ENCODE data around the gene DPP8. TPM values are rescaled to one million over a fixed set of nuclear protein-coding genes. Genes with fewer than 3 reads are reported as not detected.

The DPP8 gene
- total RNA-seq, 1 experiment from 2014 or later = 27.1 TPM

DNA sequence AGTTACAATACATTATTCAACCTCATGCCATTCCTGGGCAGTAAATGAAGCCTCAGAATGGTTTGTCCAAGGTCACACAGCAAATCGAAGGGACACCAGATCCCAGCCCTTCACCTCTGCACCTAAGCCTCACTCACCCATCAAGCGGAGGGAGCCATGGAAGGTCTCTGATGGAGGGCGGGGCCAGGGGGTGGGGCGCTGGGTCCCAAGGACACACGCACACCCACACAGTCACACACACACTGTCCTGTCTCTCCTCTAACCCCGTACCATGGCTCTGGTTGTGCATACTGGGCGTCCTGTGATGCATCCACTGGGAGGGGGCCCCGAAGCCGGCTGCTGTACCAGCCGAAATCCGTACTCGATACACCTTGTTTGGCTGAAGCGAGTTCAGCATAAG, 124.4 kb downstream of the DPP8 start:
- Histone ChIP-seq H3K79me2 (ENCODE audit: insufficient read depth, low read length) (no peaks in the 10 kb centered on the region), H3K4me2 (ENCODE audit: low read length) (no peak overlapping the region), H3K9ac (ENCODE audit: low read length) (no peak overlapping the region), H3K27me3 (ENCODE audit: insufficient read depth, low read length) (no peaks in the 10 kb centered on the region), H3K9me2 (ENCODE audit: insufficient read depth) (no peaks in the 10 kb centered on the region), H3K4me3 (replicated peaks in 1 of 2; ENCODE audit: low read depth in 1 of 2, low read length in 2 of 2) (no peak overlapping the region), H3K36me3 (ENCODE audit: control insufficient read depth in 1 of 2, insufficient read depth in 2 of 2, low read length in 2 of 2) (no peaks in the 10 kb centered on the region), H3K9me3 (ENCODE audit: control insufficient read depth in 1 of 2, insufficient read depth in 1 of 2, low read depth in 1 of 2, low read length in 2 of 2) (no peaks in the 10 kb centered on the region), H4K20me1 (ENCODE audit: insufficient read depth) (no peaks in the 10 kb centered on the region), H3K27ac (ENCODE audit: low read depth, low read length) (no peak overlapping the region), H3K4me1 (ENCODE audit: control insufficient read depth in 1 of 2, insufficient read depth in 2 of 2, low read length in 2 of 2) (no peaks in the 10 kb centered on the region), H2AFZ (ENCODE audit: low read depth, low read length, poor library complexity, severe bottlenecking) (no peak overlapping the region)
- no peak for ATAC-seq
- ChIA-PET CTCF (no interaction called here), RAD21 (ENCODE audit: low non-redundant PET in 1 of 2, low total read pairs in 2 of 2, uncharacterized antibody in 2 of 2, unreplicated experiment in 2 of 2) (no interaction called here), POLR2A (interaction anchor here (0.6 kb wide), 1 partner anchor 125 kb away, joined by 3 read pairs; no protein-coding TSS in a partner anchor)
- no peak for DNase-seq (ENCODE audit: low read depth, low spot score)
- BruUV-seq (replicated peaks) = no TSS peak
- intact Hi-C loops (cut with micrococcal nuclease) = no loop called here
- TF ChIP-seq ELF1 (IDR thresholded peaks at IDR 0.05; ENCODE audit: borderline replicate concordance, low read depth) = no peak
- no peak for TF ChIP-seq ZNF274 (IDR thresholded peaks at IDR 0.05; ENCODE audit: low read depth, low read length)
- TF ChIP-seq SP1 (IDR thresholded peaks at IDR 0.05; ENCODE audit: low read depth) = no peak
- no peak for TF ChIP-seq RAD21 (IDR thresholded peaks at IDR 0.05; ENCODE audit: low read depth)
- TF ChIP-seq POLR2A (IDR thresholded peaks at IDR 0.05; ENCODE audit: borderline replicate concordance, extremely low read depth, insufficient read depth, insufficient read length) = no peak
- no peak for TF ChIP-seq SRF (IDR thresholded peaks at IDR 0.05; ENCODE audit: low read depth)
- TF ChIP-seq, protein P1, sequence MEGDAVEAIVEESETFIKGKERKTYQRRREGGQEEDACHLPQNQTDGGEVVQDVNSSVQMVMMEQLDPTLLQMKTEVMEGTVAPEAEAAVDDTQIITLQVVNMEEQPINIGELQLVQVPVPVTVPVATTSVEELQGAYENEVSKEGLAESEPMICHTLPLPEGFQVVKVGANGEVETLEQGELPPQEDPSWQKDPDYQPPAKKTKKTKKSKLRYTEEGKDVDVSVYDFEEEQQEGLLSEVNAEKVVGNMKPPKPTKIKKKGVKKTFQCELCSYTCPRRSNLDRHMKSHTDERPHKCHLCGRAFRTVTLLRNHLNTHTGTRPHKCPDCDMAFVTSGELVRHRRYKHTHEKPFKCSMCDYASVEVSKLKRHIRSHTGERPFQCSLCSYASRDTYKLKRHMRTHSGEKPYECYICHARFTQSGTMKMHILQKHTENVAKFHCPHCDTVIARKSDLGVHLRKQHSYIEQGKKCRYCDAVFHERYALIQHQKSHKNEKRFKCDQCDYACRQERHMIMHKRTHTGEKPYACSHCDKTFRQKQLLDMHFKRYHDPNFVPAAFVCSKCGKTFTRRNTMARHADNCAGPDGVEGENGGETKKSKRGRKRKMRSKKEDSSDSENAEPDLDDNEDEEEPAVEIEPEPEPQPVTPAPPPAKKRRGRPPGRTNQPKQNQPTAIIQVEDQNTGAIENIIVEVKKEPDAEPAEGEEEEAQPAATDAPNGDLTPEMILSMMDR (IDR thresholded peaks at IDR 0.05 in 2 of 3, conservative IDR thresholded peaks at IDR 0.05 in 1 of 3; ENCODE audit: borderline replicate concordance in 1 of 3, insufficient read depth in 1 of 3, low read depth in 2 of 3, low read length in 2 of 3) = no peak
- no peak for TF ChIP-seq EZH2 (IDR thresholded peaks at IDR 0.05)
- TF ChIP-seq EZH2phosphoT487 (IDR thresholded peaks at IDR 0.05; ENCODE audit: borderline replicate concordance) = no peak

Other genes starting within 250 kb of the DPP8 start
- 9.7 TPM for gene PARP16, start 230.8 kb downstream of the DPP8 start, total RNA-seq (2021; ENCODE audit: unreplicated experiment)
- not detected for gene RNU5A-1, start 221.6 kb downstream of the DPP8 start, total RNA-seq (2021; ENCODE audit: unreplicated experiment)
- not detected for gene RNU5B-1, start 213.0 kb downstream of the DPP8 start, total RNA-seq (2021; ENCODE audit: unreplicated experiment)
- 0.44 TPM for gene IGDCC3, start 139.7 kb downstream of the DPP8 start, total RNA-seq (2021; ENCODE audit: unreplicated experiment)
- gene IGDCC4, start 94.7 kb downstream of the DPP8 start, total RNA-seq (2021; ENCODE audit: unreplicated experiment) = 1.2 TPM
- 57.5 TPM for gene HACD3, start 12.8 kb upstream of the DPP8 start, total RNA-seq (2021; ENCODE audit: unreplicated experiment)
- 50.1 TPM for gene INTS14, start 93.4 kb upstream of the DPP8 start, total RNA-seq (2021; ENCODE audit: unreplicated experiment)
- gene SLC24A1, start 104.2 kb upstream of the DPP8 start, total RNA-seq (2021; ENCODE audit: unreplicated experiment) = 15.9 TPM

Measured in HCT116 (cell line).